ENCODE results near the gene IGF1.

- TF ChIP-seq CTCF (IDR thresholded peaks at IDR 0.05 in 4 of 5, conservative IDR thresholded peaks at IDR 0.05 in 1 of 5) (no peak), POLR2A (IDR thresholded peaks at IDR 0.05) (no peak)
Measured at GRCh38 chr12:102504871-102505270, 24.5 kb upstream of the IGF1 start.
